CD4-positive, alpha-beta T cell treated with Interleukin-4 for 4 hours (primary cell): Measurements from ENCODE around the gene PDE6C.
"Not testable (repeated sequence)": the region's sequence is repeated elsewhere in the genome, so short reads cannot be mapped to it uniquely, and the experiment has no call there.

Source experiments
- DNase-seq: peaks from one replicate; pipeline ENCODE4 v3.0.0-alpha.2; 2020

The PDE6C gene

DNA sequence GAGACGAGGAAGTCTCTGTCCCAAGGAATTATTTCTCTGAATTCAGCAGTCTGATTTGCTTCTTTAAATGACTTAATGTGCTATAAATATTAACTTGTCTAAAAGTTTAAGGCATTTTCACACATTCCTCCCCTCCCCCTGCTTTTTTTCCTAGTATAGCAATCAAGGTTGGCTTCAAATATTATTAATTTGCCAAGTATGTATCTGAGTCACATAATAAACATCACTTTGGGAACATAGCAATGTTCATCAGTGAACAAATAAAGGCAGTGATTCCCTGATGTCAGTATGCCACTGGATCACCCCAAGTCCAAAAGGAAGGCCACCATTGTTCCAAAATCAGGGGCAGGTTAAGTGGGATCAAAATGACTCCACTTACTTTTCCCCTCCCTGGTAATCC lies 40.5 kb downstream of the PDE6C start:
- DNase-seq, result no peak

DNA sequence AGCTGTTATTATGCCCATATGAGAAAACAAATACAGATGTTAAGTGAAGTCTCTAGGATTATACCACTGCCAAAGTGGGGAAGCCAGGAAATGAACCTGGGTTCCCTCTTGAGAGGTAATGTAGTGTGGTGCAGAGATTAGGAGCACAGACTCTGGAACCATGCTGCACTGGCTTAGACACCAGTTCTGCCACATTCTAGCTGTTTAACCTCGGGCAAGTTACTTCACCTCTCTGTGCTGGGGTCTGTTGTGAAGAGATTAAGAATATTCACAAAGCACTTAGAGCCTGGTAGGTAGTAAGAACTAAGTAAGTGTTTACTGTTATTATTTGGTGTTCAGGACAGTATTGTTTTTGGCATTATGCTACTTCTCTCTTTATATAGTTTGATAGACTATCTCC lies 41.9 kb downstream of the PDE6C start:
- no peak for DNase-seq

DNA sequence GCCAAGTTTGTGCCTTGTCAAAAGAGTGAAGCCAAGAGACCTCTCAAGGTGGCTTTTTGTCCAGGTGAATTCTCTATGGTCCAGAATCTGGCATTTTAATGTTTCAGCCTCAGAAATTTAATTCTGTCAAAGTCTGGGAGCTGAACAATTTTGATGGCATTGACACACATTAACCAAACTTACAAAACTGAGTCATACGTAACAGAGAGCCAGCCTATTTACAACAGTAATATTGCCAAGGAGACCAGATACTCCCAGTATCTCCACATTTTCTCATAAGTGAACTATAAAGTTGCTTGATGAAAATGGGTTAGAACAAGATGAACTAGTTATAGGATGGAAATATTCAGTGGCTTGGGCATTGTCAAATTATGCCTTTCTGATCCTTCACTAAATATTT lies 43.8 kb downstream of the PDE6C start:
- DNase-seq, result no peak

DNA sequence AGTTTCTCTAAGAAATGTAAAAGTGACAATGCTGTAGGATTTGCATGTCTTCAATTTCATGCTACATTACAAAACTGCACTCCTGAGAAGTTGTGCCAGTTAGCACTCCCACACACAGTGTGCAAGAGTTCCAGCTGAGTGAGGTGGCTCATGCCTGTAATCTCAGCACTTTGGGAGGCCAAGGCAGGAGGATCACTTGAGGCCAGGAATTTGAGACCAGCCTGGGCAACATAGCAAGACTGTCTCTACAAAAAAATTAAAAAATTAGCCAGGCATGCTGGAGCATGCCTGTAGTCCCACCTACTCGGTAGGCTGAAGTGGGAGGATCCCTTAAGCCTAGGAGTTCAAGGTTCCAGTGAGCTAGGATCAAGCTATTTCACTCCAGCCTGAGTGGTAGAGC lies 45.4 kb downstream of the PDE6C start:
- no peak for DNase-seq

DNA sequence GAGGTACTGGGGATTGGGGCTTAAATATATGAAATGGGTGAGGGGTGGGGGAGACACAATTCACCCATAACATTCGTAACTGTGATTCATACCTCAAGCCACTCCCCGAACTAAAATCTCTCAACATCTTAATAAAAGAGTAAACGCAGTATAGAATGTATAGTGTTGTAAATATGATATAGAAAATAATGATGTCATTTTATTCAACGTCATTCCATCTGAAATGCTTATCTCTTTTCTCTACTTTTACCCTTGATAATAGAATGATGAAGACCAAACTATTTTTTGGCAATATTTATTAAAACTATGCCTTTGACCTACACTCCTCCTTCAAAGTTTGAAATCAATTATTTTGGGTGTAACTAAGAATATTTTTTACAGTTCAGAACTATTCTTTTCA lies 53.7 kb downstream of the PDE6C start:
- no peak for DNase-seq

DNA sequence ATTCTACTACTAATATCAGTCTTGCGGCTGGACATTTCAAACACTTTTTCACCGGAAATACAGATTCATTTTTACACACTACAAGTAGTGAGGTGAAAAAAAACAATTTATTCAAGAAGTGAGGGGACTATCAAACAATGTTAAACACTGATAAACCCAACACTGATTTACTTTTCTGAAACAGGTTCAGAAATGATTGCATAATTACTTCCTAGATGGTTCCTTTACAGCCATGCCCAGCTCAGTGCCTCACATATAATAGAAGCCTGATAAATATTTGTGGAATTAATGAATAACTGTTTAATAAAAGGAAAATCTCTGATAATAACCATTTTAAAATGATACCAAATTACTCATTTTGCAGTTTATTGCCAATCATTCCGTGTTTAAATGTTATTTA lies 55.5 kb downstream of the PDE6C start:
- DNase-seq, result no peak

DNA sequence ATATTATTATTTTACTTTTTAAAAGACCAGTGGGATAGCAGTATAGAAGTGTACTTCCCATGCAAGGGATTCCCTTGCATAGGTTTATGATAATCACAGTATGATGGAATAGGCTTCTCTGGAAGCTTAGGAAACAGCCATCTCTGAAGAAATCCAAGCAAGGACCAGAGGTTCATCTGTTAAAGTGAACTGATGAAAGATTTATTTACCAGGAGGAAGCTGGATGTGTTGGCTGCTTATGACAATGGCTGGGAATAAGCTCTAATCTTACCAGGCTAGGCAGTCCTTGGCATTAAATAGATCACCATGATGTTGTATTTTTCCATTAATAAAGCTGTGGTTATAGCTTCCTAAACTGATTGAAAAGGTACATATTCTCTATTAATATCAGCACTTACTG lies 58.0 kb downstream of the PDE6C start:
- no peak for DNase-seq

DNA sequence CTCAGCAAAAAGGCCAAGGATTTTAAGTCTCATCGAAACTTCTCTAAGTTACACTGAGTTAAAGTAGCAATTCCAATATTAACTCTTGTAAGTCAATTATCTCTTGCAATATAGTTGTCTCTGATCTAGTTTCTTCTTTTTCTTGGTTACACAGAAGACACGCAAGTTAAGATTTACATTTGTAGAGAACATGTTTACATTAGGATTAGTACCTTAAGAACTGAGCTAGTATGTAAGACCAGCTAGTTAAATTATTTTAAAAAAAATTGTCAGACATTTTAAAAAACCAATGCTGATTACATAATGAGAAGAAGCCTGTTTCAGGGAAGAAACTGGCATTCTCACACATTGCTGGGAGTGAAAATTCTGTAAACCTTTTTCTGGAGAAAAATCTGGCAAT lies 58.7 kb downstream of the PDE6C start:
- no peak for DNase-seq

DNA sequence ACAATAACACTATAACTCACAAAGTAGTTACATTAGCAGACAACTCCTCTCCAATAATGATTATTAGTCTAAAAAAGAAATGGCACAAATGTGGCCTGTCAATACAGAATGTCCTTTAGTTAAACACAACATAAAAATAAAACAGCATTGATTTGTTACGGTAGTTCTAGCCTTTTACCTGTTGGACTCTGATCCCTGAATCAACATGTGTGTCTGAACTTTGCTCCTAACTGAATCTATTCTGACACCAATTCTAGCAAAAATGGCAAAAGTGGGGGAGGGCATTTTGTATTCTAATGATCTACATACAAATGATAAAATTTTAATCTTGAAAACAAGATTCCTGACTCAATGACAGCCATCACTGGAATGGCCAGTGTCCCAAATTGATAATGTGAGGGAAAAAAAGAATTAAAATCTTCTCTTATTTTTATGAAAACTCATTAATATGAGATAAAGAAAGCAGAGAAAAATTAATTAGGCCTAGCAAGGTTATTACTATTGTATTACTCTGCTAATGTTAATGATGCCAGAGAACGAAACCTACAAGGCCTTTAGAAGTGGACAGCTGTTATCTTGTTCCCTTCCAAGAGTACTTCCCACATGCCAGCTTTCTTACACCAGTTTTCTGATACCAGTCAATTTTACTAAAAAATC lies 59.8 kb downstream of the PDE6C start:
- no peak for DNase-seq

DNA sequence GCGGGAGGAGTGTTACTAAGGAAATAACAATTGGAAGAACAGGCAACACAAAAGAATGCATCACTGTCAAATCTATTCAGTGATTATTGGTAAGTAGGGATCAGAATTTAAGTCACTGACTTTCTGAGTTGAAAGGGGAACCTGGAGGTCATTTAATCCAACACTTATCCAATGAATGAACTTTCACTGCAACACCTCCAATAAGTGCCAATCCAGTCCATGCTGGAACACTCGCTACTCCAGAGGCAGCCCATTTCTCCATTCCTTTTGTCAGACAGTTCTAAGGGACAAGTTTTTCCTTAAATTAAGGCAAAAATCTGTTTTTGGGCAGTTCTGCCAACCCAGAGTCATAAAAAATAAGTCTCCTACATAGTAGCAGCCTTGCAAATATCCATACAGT lies 60.6 kb downstream of the PDE6C start:
- no peak for DNase-seq

DNA sequence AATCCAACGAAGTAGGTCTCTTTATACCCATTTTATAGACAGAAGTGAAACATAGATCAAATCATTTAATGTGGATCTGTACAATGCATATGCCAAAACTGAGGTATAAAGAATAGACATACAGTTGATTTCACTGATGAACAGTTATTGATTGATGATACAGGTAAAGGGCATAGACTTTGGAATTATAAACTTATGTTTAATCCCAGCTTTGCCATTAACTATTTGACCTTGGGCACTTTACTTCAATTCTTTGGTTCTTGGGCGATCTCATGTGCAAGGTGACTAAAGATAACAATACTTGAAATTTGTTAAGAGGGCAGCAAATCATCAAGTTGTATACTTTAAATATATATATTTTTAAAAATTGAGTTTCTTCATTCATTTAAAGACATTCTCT lies 61.5 kb downstream of the PDE6C start:
- no peak for DNase-seq

DNA sequence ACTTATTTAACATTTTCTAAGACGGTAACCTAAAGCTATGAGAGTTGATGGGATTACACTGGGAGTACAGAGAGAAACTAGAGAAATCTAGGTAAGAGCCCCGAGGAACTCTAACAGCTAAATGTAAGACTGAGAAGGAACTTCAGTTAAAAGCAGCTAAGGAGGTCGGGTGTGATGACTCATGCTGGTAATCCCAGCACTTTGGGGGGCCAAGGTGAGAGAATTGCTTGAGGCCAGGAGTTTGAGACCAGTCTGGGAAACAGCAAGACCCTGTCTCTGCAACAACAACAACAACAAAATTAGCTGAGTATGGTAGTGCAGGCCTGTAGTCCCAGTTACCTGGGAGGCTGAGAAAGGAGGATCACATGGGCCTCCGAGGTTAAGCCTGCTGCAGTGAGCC lies 66.0 kb downstream of the PDE6C start:
- DNase-seq, result no peak

DNA sequence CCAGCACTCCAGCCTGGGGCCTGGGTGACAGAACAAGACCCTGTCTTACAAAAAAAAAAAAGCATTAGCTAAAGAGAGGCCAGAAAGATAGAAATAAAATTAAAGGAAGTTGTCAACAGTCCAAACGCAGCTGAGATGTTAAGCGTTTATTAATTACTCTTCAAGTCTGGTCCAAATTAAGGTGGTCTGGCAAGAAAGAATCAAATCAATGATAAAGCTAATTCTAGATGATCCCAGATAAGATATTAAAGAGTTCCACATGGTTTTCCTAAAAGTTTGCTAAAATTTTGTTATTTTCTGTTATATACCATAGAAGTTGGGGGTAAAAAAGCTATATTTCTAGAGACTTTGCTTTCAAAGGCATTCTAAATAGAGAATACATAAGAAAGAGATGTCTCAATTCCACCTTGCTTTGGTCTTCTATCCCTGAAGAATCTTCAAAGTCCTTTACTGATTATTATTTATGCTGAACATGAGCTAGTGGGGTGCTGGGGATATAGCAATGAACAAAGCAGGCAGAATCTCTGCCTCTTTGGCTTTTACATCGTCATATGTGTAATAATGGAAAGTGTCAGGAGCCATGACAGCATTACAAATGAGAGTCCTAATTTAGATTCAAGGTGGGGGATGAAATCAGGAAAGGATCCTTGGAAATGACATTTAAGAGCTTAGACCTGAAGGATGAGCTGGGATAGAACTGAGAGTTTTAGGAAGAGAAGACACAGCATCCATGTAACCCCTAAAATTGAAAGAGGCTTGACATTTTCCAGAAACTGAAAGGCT lies 66.7 kb downstream of the PDE6C start:
- DNase-seq, result no peak

DNA sequence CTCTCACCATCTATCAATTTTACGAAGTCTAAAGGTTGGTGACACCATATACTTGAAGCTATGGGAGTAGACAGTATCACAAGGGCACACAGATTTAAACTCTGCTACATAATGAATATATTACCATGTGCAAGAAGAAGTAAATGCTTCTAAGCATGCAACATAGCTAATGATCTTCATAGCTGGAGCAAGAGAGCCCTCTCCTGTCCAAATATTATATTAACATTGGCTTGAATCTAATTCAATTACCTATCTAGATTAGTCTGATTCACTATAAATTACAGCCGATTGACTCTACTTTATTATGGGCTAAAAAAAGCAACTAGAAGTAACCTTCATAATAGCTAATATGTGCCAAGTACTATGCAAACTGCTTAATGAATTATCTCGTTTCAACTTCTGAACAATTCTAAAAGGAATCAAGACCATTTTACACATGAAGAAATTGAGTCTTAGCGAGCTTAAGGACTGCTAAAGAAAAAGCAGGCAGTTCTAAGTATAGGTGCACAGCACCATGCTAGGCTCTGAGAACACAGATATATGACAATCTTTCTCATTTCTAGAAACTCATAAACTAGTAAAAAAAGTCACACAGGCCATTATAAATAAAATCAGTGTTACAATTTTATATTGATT lies 68.2 kb downstream of the PDE6C start:
- peak; percentile 13 for DNase-seq

DNA sequence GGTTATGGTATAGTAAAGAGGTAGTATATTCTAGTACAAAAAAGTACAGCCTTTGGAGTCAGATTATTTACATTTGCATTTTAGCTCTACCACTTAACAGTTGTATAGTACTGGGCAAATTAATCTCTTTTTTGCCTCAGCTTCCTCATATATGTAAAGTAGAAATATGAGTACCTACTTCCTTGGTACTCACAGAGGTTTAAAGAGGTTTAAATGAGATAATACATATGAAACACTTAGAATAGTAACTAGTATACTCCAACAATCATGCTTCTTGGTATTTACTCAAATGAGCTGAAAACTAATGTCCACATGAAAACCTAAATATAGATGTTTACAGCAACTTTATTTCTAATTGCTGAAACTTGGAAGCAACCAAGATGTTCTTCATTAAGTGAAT lies 75.4 kb downstream of the PDE6C start:
- DNase-seq, result no peak

DNA sequence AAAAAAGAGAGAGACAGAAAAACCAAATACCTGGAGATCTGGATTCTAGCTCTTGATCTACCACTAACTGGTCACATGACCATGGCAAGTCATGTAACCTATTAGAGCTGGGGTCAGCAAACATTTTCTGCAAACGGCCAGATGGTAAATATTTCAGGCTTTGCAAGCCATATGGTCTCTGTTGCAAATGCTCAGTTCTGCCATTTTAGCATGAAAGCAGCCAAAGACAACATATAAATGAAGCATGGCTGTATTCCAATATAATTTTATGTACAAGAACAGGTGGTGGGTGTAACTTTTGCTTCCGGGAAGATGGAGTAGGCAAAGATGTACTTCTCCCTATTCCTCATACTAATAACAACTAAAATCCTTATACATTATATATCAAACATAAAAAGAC lies 83.4 kb downstream of the PDE6C start:
- no peak for DNase-seq

DNA sequence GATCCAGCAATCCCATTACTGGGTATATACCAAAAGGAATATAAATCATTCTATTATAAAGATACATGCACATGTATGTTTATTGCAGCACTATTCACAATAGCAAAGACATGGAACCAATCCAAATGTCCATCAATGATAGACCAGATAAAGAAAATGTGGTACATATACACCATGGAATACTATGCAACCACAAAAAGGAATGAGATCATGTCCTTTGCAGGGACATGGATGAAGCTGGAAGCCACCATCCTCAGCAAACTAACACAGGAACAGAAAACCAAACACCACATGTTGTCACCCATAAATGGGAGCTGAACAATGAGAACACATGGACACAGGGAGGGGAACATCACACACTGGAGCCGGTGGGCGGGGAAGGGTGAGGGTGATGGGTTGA lies 84.2 kb downstream of the PDE6C start:
- DNase-seq, result not testable (repeated sequence)

DNA sequence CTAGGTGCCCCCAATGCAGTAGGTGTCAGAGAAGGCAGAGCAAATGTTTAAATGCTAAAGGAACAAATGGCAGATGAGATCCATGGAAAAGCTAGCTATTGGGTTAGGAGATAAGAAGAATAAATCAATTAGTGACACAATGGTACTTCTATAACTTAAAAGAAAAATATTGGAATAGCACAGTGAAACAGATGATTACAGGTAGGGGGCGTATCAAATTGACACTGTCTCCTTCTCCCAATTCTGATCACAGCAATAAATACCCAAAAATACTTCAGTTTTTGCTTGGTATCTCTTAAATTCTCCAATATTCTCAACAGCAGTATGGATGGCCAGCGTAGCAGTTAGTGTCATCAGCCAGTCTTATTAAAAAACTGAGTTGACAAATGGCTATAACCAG lies 84.9 kb downstream of the PDE6C start:
- no peak for DNase-seq

DNA sequence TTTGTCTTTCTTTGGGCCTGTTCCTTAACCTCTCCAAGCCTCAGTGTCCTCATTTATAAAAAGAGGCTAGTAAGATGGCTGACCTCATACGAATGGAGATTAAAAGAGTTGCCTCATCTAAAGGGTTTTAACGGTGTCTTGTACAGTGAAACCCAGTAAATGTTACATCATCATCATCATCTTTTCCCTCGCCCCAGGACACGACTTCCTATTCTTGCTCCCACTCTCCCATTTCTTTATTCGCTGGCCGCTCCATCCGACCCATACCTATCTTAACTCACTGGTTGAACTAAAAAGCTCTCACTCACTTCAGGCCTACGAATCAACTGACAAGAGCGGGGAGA lies 89.5 kb downstream of the PDE6C start:
- peak; percentile 2 for DNase-seq

DNA sequence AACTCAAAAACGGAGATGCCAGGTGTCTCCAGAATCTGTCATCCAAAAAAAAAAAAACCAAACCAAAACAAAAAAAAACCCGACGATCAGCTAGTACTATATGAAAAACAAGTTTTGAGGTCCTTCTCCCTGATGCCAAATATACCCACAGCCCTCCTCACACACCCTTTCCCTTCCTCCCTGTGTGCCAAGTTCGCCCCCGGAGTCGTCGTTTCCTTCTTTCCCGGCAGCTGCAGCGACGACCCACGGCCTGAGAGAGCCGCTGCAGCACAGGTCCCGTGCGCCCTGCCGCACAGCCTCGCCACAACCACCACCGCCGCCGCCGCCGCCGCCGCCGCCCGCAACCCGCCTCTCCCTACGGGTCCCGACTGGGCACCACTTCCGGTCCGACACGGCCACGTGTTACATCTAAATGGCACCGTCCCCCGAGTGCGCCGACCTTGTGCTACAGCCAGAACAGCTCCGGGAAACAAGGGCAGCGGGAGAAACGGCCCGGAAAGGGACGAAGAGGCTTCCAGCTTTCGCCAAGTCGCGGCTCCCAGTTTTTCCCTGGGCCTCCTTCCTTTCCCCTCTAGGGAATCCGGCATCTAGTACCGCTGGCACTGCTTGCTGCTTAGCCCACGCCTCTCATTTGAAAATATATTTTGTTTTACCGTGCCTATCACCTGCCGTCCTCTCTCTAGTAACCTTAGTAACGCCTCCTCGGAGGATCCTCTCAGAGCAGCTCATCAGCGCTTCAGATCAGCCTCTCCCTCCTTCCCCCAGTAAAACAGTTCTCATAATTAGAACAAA lies 90.1 kb downstream of the PDE6C start, which contains the start of gene FRA10AC1:
Gene FRA10AC1 (minus strand): TSS at position 383 of the 792 bp plus-strand sequence. CDS start 2,486 bp downstream, outside the sequence.
- DNase-seq, result peak; percentile 89

DNA sequence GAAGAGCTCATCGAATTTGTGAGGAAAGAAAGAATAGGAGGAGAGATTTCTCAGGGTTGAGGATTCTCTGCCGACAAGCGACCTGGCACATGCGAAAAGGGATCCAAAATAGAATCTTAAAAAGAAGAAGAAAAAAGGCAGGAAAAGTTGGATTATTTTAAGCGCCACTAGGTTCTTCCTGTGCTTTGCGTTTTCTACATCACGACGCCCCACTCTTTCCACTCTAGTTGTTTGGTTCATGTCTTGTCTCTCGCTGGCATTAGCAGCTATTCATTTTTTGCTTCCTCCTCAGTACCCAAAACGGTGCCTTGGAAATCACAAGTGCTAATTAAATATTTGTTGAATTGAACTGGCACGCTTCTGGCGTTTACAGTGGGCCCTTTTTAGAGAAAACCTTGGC lies 90.7 kb downstream of the PDE6C start:
- DNase-seq, result peak; percentile 15

DNA sequence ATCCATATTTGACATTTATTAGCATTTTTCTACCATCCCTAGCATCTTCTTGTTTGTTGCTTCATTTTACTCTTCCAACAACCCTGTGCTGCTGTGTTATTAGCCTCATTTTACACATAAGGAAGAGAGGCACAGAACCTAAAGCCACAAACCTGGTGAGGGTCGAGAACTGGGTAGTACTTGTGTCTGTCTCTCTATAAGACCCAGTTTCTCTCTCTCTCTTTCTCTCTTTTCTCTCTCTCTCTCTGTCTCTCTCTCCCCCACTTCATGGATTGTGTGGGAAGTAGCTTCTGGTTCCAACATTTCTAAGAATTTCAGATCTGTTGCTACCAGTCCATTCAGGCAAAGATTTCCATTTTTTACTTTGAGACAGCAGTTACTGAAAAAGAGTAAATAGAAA lies 91.5 kb downstream of the PDE6C start:
- no peak for DNase-seq

DNA sequence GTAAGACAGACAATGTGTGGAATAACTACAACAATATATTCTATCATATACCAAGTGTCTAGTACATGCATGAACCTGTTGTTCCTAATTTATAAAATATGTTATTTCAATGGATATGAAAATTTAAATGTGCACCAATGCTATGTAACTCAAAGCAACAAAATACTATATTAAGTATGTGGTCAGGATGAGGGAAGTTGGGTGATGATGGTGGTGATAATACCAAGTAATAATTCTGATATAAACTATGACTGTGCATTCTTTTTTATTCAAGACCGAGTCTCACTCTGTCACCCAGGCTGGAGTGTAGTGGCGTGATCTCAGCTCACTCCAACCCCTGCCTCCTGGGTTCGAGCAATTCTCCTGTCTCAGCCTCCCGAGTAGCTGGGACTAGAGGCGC lies 92.1 kb downstream of the PDE6C start:
- no peak for DNase-seq

DNA sequence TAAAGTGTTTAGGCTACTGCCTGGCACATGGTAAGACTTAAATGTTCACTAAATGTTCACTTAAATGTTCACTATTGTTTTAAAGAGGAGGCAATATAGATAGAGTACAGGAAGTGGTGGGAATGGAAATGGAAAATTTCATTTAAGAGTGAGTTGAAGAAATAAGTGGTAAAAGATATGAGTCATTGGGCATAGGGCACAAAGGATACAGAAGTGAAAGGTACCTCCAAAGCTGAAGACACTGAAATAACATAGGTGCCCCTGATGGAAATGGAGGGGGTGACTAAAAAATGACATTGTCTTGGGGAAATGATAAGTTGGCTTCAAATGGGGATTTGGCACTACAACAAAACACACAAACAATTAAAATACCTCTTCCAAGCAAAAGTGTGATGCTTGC lies 95.3 kb downstream of the PDE6C start:
- DNase-seq, result no peak
